Naive thymus-derived CD4-positive, alpha-beta T cell (primary cell): Measurements from ENCODE around the gene MINAR1. TPM values are rescaled to one million over a fixed set of nuclear protein-coding genes. Genes with fewer than 3 reads are reported as not detected.

Experiments
- ATAC-seq: fragments of 150-1000 bp; cut with Tn5 transposase; 2 replicates; pipeline ENCODE4 v1.10.0; 2021; ENCODE audit warnings: mild to moderate bottlenecking, moderate library complexity
- CTCF ChIA-PET: fragments of 350-600 bp; sonication (Branson Sonifier 250); formaldehyde crosslinking; loops from one replicate; lab custom pipeline; 2021; ENCODE audit warnings: antibody characterized with exemption; lab: Charles Lee
- POLR2A ChIA-PET: fragments of 350-600 bp; sonication (Branson Sonifier 250); formaldehyde crosslinking; loops from one replicate; lab custom pipeline; 2021; ENCODE audit warnings: antibody characterized with exemption, inconsistent platforms; lab: Charles Lee
- DNase-seq, 9 donors: peaks; one replicate each; pipeline versions ENCODE4 v3.0.0 to v3.0.0-alpha.2; 2020 to 2022; ENCODE audit warnings: mixed read lengths in 1 of 9
- H3K27ac ChIP-seq: one replicate; pipeline ENCODE4 v1.7.0; 2013; ENCODE audit warnings: mild to moderate bottlenecking, low read depth, low read length, moderate library complexity
- H3K27me3 ChIP-seq, 2 donors: one replicate each; pipeline ENCODE4 v1.7.0; 2013; ENCODE audit warnings: low read length in 2 of 2, mild to moderate bottlenecking in 2 of 2, moderate library complexity in 2 of 2; ENCODE audit not compliant: control insufficient read depth in 2 of 2, insufficient read depth in 2 of 2
- H3K36me3 ChIP-seq, 3 experiments: 1 replicate in 2 of 3; 2 replicates in 1 of 3; pipeline ENCODE4 v1.7.0; 2013; ENCODE audit warnings: low read length in 3 of 3, mild to moderate bottlenecking in 3 of 3, moderate library complexity in 1 of 3; ENCODE audit not compliant: insufficient read depth in 3 of 3, control insufficient read depth in 2 of 3
- H3K4me1 ChIP-seq, 2 donors: one replicate each; pipeline ENCODE4 v1.7.0; 2013; ENCODE audit warnings: low read length in 2 of 2, mild to moderate bottlenecking in 2 of 2, moderate library complexity in 1 of 2; ENCODE audit not compliant: control insufficient read depth in 2 of 2, insufficient read depth in 2 of 2
- H3K4me3 ChIP-seq: 2 replicates; pipeline ENCODE4 v1.7.0; 2013; ENCODE audit warnings: mild to moderate bottlenecking, low read length
- H3K9me3 ChIP-seq, 3 experiments: 1 replicate in 2 of 3; 2 replicates in 1 of 3; pipeline ENCODE4 v1.7.0; 2013; ENCODE audit warnings: low read length in 3 of 3; ENCODE audit not compliant: control insufficient read depth in 2 of 3
- H3K27ac Mint-ChIP-seq, 9 donors: one replicate each; pipeline ENCODE4 v1.8.0; 2020 to 2022; ENCODE audit warnings: mixed read lengths in 9 of 9, mild to moderate bottlenecking in 8 of 9, moderate library complexity in 5 of 9, inconsistent platforms in 2 of 9
- H3K27me3 Mint-ChIP-seq, 5 donors: one replicate each; pipeline ENCODE4 v1.8.0; 2021 to 2022; ENCODE audit warnings: mixed read lengths in 5 of 5, mild to moderate bottlenecking in 1 of 5
- H3K36me3 Mint-ChIP-seq, 5 donors: one replicate each; pipeline ENCODE4 v1.8.0; 2020 to 2022; ENCODE audit warnings: mixed read lengths in 5 of 5, mild to moderate bottlenecking in 3 of 5, inconsistent platforms in 1 of 5
- H3K4me1 Mint-ChIP-seq, 7 donors: one replicate each; pipeline ENCODE4 v1.8.0; 2020 to 2022; ENCODE audit warnings: mixed read lengths in 7 of 7, mild to moderate bottlenecking in 3 of 7, inconsistent platforms in 1 of 7
- H3K4me3 Mint-ChIP-seq, 10 donors: one replicate each; pipeline ENCODE4 v1.8.0; 2020 to 2022; ENCODE audit warnings: mild to moderate bottlenecking in 10 of 10, mixed read lengths in 10 of 10, moderate library complexity in 6 of 10, inconsistent platforms in 2 of 10
- H3K9me3 Mint-ChIP-seq, 11 donors: one replicate each; pipeline ENCODE4 v1.8.0; 2020 to 2022; ENCODE audit warnings: mixed read lengths in 11 of 11, mild to moderate bottlenecking in 4 of 11, inconsistent platforms in 1 of 11, moderate library complexity in 1 of 11
- intact Hi-C, 2 donors: fragments of 100-400 bp; cut with micrococcal nuclease; formaldehyde crosslinking; loops; one replicate each; pipeline ENCODE4 v1.15.1; 2023
- polyA plus RNA-seq, 2 donors: library from polyadenylated mRNA; unstranded; fragments of 300-500 nt; fragmentation: Illumina TruSeq; gene quantifications; one replicate each; pipeline ENCODE4 v1.2.3, GENCODE V29; 2021
- total RNA-seq, 6 experiments: library from RNA in 5 of 6; stranded (reverse) in 5 of 6; gene quantifications; 1 replicate in 5 of 6; 2 replicates in 1 of 6; pipeline ENCODE4 v1.2.3 and lab custom pipeline; 2021 to 2026

Gene MINAR1
- total and polyA plus RNA-seq, 7 experiments from 2014 or later = 0.04 to 1.3 (median 0.32) TPM

DNA sequence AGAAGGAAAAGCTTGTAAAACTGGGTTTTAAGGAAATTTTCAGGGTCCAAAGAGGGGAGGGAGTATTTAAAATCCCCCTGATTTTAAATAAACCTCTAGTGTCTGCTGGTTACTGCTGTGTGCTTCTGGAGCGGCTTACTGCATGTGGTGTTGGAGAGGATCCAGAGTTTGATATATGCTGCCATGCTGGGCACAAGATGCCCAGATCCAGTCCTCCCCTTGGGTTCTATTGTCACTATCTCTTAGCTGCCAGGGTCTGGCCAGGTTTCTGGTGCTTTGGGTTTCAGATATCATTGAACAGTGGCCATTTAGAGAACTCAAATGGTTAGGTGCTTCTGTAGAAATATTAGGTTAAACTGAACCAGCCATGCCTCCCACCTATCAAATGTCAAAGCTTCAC lies 27.5 kb downstream of the MINAR1 start:
- no peaks in the 10 kb centered on the region for H3K27me3 ChIP-seq
- no peaks in the 10 kb centered on the region for H3K4me1 ChIP-seq
- no peaks in the 10 kb centered on the region for H3K4me1 Mint-ChIP-seq
- no peak for ATAC-seq
- no peaks in the 10 kb centered on the region for H3K36me3 Mint-ChIP-seq
- ChIA-PET POLR2A (no interaction called here), CTCF (no interaction called here)
- no peak overlapping the region for H3K4me3 ChIP-seq
- no peaks in the 10 kb centered on the region for H3K27me3 Mint-ChIP-seq
- no peak overlapping the region for H3K27ac ChIP-seq
- DNase-seq = no peak
- no peaks in the 10 kb centered on the region for H3K9me3 Mint-ChIP-seq
- no peak overlapping the region for H3K27ac Mint-ChIP-seq
- H3K4me3 Mint-ChIP-seq = no peak overlapping the region
- intact Hi-C loops = no loop called here
- no peaks in the 10 kb centered on the region for H3K9me3 ChIP-seq
- H3K36me3 ChIP-seq = no peaks in the 10 kb centered on the region

DNA sequence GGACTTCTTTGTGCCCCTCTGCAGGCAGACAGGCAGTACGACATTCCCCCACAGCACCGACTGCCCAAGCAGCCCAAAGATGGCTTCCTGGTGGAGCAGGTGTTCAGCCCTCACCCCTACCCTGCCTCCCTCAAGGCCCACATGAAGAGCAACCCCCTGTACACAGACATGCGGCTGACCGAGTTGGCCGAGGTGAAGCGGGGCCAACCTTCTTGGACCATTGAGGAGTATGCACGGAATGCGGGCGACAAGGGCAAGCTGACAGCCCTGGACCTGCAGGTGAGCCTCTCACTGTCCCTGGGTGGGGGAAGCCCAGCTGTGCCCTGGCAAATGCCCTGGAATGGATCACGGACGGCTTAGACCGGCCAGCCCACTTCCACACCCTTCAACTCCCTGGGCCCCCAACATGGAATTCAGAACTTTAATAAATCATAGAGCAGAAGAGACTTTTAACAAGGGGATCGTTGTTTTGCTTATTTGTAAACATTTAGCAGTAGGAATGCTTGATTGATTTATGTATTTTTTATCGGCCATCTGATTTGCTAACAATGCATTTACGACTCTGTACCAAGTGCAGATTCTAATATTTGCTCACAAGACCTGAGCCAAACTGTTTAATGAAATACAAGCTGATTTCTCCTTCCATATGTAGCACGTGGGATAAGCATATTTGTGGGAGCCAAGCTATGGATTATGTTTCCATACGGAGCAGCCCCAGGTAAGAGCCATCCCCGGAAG lies 31.1 kb downstream of the MINAR1 start:
- Histone ChIP-seq H3K36me3 (no peaks in the 10 kb centered on the region), H3K27ac (no peak overlapping the region), H3K9me3 (no peaks in the 10 kb centered on the region), H3K4me3 (no peak overlapping the region), H3K27me3 (no peaks in the 10 kb centered on the region), H3K4me1 (no peaks in the 10 kb centered on the region)
- H3K9me3 Mint-ChIP-seq = no peaks in the 10 kb centered on the region
- H3K27me3 Mint-ChIP-seq = no peaks in the 10 kb centered on the region
- ChIA-PET POLR2A (no interaction called here), CTCF (no interaction called here)
- no peak overlapping the region for H3K4me3 Mint-ChIP-seq
- no peak for DNase-seq
- no peak overlapping the region for H3K27ac Mint-ChIP-seq
- intact Hi-C loops = no loop called here
- no peak for ATAC-seq
- H3K36me3 Mint-ChIP-seq = peaks cover 0 to 5% (median 0%) of the 10 kb centered on the region in 5 donors
- no peaks in the 10 kb centered on the region for H3K4me1 Mint-ChIP-seq

DNA sequence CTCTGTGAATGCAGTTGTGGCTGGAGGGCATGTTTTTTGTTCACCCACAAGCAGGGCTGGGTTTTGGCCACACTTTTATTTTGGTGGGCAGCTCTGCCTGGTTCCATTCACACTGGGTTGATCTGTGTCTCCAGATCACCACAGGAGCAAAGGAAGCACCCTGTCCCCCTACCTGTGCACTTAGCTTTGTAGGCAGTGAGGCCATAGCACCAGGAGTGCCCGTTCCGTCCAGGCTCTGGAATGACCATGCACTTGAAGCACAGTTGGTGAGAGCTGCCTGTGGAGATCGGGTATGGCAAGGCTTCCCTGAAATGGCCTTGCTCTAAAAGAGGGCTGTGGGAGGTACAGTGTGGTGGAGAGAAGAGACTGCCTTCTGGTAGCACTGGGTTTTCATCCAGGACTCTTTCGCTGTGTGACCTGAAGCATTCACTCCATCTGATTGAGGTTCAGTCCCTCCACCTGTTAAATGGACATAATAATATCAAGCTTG lies 31.7 kb downstream of the MINAR1 start:
- H3K27me3 Mint-ChIP-seq = no peaks in the 10 kb centered on the region
- Histone ChIP-seq H3K4me1 (no peaks in the 10 kb centered on the region), H3K9me3 (no peaks in the 10 kb centered on the region), H3K36me3 (no peaks in the 10 kb centered on the region), H3K27ac (no peak overlapping the region), H3K27me3 (no peaks in the 10 kb centered on the region), H3K4me3 (no peak overlapping the region)
- no peak for DNase-seq
- H3K4me3 Mint-ChIP-seq = no peak overlapping the region
- H3K4me1 Mint-ChIP-seq = no peaks in the 10 kb centered on the region
- ATAC-seq = no peak
- CTCF ChIA-PET = no interaction called here
- no peak overlapping the region for H3K27ac Mint-ChIP-seq
- H3K36me3 Mint-ChIP-seq = peaks cover 0 to 6% (median 0%) of the 10 kb centered on the region in 5 donors
- no peaks in the 10 kb centered on the region for H3K9me3 Mint-ChIP-seq
- intact Hi-C loops = no loop called here
- POLR2A ChIA-PET = no interaction called here

DNA sequence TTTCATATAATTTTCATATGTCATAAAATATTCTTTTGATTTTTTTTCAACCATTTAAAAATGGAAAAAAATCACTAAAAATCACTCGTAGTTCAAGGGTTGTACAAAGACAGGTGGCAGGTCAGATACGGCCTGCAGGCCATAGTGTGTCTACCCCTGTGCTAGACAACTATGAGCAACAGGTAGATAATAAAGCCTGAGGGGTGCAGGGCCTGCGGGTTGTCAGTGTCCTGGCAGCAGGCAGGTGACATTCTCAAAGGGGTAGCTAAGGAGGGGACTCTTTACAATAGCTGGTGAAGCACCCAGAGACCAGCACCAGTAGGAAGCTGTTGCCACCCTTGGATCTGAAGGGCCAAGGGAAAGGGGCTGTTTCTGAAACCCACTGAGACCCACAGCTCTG lies 34.4 kb downstream of the MINAR1 start:
- intact Hi-C loops = no loop called here
- Mint-ChIP-seq H3K27ac (no peak overlapping the region), H3K4me1 (no peaks in the 10 kb centered on the region), H3K36me3 (peaks cover 0 to 6% (median 0%) of the 10 kb centered on the region in 5 donors), H3K9me3 (no peaks in the 10 kb centered on the region), H3K4me3 (no peak overlapping the region), H3K27me3 (no peaks in the 10 kb centered on the region)
- CTCF ChIA-PET = no interaction called here
- POLR2A ChIA-PET = no interaction called here
- Histone ChIP-seq H3K4me3 (no peak overlapping the region), H3K4me1 (no peaks in the 10 kb centered on the region), H3K36me3 (no peaks in the 10 kb centered on the region), H3K27me3 (no peaks in the 10 kb centered on the region), H3K9me3 (no peaks in the 10 kb centered on the region), H3K27ac (no peak overlapping the region)
- ATAC-seq = no peak
- no peak for DNase-seq

DNA sequence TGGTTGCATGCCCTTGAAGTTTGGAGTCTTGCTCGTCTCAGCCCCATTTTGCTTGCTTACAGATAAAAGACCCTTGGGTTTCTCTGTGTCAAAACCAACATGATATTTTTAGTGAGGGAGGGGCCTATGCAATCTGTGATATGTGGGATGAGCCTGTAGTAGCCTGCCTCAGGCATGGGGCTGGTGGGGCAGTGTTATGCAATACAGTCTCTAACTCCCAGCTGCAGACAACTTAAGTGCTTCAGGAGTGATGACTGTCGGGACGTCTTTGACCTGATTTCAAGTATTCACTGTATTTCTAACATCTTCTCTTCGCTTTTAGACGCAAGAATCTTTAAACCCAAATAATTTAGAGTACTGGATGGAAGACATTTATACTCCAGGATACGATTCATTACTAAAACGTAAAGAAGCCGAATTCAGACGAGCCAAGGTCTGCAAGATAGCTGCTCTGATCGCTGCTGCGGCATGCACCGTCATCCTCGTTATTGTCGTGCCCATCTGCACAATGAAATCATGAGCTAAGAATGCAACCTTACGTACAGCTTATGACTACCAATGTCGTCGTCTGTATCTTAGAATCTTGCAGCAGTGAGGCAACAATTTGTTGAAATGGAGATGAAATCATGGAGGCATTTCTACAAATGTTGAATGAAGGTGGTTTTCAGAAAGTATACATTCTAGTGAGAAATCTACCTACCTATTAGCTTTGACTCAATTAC lies 35.9 kb downstream of the MINAR1 start:
- H3K27me3 Mint-ChIP-seq = no peaks in the 10 kb centered on the region
- no peaks in the 10 kb centered on the region for H3K27me3 ChIP-seq
- no peaks in the 10 kb centered on the region for H3K4me1 ChIP-seq
- no peak overlapping the region for H3K4me3 Mint-ChIP-seq
- no peaks in the 10 kb centered on the region for H3K4me1 Mint-ChIP-seq
- ChIA-PET CTCF (no interaction called here), POLR2A (no interaction called here)
- H3K27ac ChIP-seq = no peak overlapping the region
- no peaks in the 10 kb centered on the region for H3K36me3 ChIP-seq
- H3K9me3 Mint-ChIP-seq = no peaks in the 10 kb centered on the region
- H3K9me3 ChIP-seq = no peaks in the 10 kb centered on the region
- H3K27ac Mint-ChIP-seq = no peak overlapping the region
- H3K4me3 ChIP-seq = no peak overlapping the region
- ATAC-seq (no peak), DNase-seq (no peak)
- H3K36me3 Mint-ChIP-seq = peaks cover 0 to 6% (median 0%) of the 10 kb centered on the region in 5 donors
- intact Hi-C loops = no loop called here

DNA sequence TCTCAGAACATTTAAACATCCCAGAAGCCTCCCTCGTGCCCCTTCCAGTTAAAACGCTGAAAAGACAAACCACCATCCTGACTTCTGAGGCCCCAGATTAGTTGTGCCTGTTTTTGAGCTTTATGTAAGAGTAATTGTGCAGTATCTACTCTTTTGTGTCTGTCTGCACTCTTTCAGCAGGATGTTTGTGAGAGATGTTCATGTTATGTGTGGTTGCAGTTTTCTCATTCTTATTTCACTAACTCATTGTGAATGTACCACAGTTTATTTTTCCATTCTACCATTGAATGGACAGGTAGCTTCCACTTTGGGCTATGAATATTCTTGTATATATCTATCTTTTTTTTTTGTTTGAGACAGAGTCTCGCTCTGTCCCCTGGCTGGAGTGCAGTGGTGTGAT lies 40.3 kb downstream of the MINAR1 start:
- Histone ChIP-seq H3K4me1 (no peaks in the 10 kb centered on the region), H3K9me3 (no peaks in the 10 kb centered on the region), H3K4me3 (no peak overlapping the region), H3K27ac (no peak overlapping the region), H3K27me3 (no peaks in the 10 kb centered on the region), H3K36me3 (no peaks in the 10 kb centered on the region)
- DNase-seq = no peak
- Mint-ChIP-seq H3K9me3 (no peaks in the 10 kb centered on the region), H3K4me1 (peaks cover 0 to 5% (median 0%) of the 10 kb centered on the region in 7 donors), H3K27ac (no peak overlapping the region), H3K36me3 (peaks cover 0 to 6% (median 0%) of the 10 kb centered on the region in 5 donors), H3K4me3 (no peak overlapping the region), H3K27me3 (peaks cover 0 to 7% (median 4%) of the 10 kb centered on the region in 5 donors)
- CTCF ChIA-PET = no interaction called here
- intact Hi-C loops = no loop called here
- ATAC-seq = no peak
- POLR2A ChIA-PET = interaction anchor here (0.6 kb wide), 1 partner anchor 62 kb away, joined by 3 read pairs; no protein-coding TSS in a partner anchor
